Middle frontal gyrus (tissue), 1 donor: ENCODE data around the gene CNTNAP1.
"Not testable (repeated sequence)": the region's sequence is repeated elsewhere in the genome, so short reads cannot be mapped to it uniquely, and the experiment has no call there.

Source experiments
- DNase-seq: peaks from one replicate; pipeline ENCODE4 v3.0.0-alpha.2; 2015; ENCODE audit warnings: low spot score; ENCODE audit errors: extremely low spot score

Gene CNTNAP1

GRCh38 chr17:42740699-42741098 lies 58.4 kb downstream of the CNTNAP1 start:
- DNase-seq, result no peak

- DNase-seq, result not testable (repeated sequence)
Measured at GRCh38 chr17:42742916-42743315, 60.6 kb downstream of the CNTNAP1 start.

DNA sequence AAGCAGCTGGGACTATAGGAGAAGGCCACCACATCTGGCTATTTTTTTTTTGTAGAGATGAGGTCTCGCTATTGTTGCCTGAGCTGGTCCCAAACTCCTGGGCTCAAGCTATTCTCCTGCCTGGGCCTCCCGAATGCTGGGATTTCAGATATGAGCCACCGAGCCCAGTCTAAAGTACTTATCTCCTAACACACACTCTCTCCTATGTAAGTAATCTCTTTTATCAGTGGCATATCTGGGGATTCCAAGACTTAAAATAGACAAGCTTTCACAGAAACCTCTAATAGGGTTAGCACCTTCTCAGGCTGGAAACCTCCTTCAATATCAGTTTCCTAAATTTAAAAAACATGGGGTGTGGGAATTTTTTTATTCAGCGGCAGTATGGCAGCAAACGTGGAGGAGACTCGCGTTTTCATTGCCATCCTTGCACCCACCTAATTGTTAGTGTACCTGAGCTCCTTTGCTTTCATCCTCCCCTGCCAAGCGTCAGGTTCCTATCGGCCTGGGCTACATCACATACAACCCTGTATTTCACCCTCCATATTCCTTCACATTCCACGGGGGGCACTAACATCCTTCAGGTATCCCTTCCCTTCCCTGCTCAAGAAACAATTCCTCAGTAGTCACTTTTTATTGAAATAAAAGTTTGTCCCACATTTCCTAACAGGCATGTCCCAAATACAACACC lies 61.4 kb downstream of the CNTNAP1 start:
- DNase-seq, result no peak

DNA sequence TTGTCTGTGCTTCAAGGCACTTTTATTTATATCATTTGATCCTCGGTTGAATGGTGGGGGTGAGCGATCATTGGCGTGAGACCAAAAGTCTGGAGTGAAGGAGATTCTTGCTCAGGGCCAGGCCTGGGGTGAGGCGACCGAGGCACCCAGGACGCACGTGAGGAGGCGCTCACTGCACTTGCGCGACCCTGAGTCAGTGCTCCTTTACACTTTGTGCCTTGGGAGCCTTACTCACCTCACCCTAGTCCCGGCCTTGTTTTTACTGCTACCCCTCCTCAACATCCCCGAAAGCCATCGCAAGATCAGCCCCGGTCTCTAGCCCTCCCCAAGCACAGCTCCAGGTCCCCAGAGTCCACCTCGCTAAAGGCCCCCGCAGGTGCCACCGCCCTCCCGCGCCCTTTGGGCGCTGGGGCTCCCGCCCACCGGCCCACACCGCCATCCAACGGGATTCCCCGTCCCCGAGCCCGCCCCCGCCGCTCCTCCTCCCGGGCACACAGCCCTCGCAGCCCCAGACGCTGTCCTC lies 62.0 kb downstream of the CNTNAP1 start:
- DNase-seq, result no peak

DNA sequence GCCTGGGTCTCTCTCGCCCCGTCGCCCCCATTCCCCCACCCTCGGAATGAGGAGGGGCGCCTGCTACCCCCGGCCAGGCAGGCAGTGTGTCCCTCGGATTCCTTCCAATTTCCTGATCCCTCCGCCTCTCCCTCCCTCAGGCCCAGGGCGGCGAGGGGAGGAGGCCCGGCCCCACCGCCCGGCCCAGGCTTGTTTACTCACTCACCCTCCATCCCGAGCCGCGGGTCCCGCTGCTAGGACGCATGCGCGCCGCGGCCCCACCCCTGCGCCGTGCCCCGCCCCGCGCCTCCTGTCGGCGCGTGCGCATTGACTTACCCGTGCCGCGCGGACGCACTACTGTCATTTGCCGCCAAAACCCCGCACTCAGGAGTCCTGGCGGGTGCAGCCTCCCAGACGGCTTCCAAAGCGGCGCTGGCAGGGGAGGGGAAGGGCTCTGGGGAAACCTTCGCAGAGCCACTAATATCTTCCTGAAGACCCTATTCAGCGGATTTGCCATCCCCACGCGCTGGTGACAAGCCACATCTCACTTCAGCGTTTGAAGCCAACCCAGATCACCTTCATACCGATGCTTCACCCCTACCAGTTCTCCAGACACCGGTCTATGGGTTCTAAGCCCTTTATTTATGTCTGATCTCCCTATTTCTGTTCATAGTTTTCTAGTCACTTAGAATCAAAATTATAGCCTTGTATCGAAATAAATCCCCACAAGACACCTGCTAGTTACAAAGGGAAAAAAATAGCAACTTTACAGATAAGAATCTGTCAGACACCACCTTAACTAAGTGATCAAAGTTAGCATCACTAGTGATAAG lies 62.7 kb downstream of the CNTNAP1 start, which contains the start of gene EZH1:
Gene EZH1 (minus strand): TSS at position 235 of the 812 bp plus-strand sequence. CDS start 16,099 bp downstream, outside the sequence.
- DNase-seq, result peak; percentile 91

GRCh38 chr17:42748202-42748907 lies 66.0 kb downstream of the CNTNAP1 start:
- DNase-seq, result no peak

DNA sequence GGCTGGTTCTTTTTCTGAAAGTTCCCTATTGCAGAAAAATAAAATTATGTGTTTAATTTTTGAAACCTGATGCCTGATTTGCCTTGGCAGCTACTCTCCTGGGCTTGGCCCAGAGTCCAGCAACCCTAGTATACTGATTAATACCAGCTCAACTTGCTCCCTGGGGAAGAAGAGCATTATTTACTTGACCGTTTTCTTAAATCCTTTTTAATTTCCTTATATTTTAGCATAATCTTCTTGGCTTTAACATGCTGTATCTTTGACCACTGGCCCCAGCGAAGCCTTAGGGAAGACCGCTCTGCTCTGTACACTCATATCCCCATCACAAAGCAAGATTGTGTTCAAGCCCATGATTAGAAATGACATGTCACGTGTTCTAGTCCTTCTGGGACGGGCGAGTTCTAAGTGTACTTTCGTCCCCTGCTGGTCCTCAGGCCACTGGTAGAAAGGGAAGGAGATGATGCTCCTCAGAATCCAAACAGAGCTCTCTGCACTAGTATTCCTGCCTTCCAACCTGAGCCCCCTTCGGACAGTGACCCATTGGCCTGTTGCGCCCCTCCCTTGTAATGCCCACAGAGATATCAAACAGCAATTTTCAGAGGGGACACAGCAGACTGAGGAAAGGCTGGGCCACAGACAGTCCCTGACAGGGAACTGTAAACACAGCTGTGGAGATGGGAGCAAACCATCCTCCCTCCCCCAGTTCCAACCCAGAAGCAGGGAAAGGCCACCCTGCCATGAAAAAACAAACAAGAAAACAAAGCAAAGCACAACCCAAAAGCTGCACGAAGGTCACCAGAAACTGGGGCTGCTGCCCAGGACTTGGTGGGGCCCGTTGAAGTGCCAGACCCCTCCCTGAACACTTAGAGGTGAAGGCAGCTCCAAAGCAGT lies 66.8 kb downstream of the CNTNAP1 start:
- DNase-seq, result no peak
